HG03378 (cell line): ENCODE data around the gene ADGRD2.

Source experiments
- ATAC-seq: cut with Tn5 transposase; IDR thresholded peaks from one replicate; pipeline ENCODE4 v1.9.1; 2021; ENCODE audit warnings: mild to moderate bottlenecking, moderate library complexity; ENCODE audit not compliant: unreplicated experiment

The ADGRD2 gene

DNA sequence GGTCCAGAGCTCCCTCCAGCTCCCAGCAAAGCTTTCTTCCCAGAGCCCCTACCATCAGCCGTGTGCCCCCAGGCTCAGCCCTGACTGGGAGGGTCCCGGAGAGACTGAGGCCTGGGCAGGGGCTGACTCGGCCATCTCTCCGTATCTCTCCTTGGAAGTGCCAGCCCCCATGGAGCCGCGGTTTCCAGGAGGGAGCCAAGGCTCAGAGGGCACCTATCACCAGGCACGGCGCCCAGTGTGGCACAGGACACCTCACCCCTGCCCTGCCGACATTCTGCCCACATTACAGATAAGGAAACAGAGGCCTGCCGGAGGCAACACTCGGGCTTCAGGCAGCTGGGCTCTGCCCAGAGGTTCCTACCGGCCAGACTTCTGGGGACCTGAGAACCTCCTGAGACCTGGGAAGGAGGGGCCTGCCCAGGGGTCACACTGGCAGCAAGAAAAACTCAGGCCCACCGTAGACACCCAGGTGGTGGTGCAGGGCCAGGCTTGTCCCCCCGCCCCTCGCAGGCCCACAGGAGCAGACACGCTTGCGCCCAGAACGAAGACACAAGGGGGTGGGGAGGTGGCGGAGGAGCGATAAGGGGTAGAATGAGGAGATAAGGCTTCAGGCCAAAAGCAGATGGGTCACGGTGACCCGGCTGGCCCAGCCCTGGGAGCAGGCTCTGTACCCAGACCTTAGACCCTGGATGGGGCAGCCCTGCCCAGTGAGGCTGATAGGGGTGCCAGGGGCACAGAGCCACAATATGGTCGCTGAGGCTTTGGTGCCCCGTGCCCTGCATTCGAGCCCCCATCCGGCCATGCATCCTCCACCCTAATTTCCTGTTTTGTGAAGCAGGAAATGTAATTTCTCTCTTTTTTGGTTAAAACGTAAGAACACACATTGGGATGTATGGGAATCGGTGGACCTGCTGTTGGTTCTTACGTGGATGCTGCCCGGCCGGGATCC lies 45.1 kb downstream of the ADGRD2 start:
- ATAC-seq = no peak

GRCh38 chr9:124496075-124496449 lies 45.8 kb downstream of the ADGRD2 start:
- no peak for ATAC-seq

- ATAC-seq = no peak
These were observed 46.2 kb downstream of the ADGRD2 start for GRCh38 chr9:124496463-124496862.

- ATAC-seq = no peak
These were observed 47.2 kb downstream of the ADGRD2 start for GRCh38 chr9:124497441-124497840.

- ATAC-seq = no peak
These were observed 47.8 kb downstream of the ADGRD2 start for GRCh38 chr9:124498040-124498439.

- ATAC-seq = no peak
These were observed 48.4 kb downstream of the ADGRD2 start for GRCh38 chr9:124498499-124499146.

DNA sequence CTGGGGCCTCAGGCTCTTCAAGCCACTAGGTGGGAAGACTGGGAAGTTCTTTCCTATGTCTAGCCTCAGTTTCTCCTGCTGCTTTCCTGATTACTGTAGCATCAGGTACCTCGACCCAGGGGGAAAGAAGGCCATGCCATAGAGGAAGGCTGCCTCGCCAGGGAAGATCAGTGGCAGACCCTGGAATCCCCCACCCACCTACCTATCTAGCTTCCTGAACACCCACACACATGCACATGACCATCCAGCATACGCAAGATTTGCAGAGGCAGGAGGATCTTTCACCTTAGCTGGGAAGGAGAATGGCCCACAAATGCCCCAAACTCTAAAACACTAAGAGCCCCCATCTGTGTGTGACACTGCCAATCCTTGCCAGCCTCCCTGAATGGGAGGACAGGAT lies 49.0 kb downstream of the ADGRD2 start:
- no peak for ATAC-seq

DNA sequence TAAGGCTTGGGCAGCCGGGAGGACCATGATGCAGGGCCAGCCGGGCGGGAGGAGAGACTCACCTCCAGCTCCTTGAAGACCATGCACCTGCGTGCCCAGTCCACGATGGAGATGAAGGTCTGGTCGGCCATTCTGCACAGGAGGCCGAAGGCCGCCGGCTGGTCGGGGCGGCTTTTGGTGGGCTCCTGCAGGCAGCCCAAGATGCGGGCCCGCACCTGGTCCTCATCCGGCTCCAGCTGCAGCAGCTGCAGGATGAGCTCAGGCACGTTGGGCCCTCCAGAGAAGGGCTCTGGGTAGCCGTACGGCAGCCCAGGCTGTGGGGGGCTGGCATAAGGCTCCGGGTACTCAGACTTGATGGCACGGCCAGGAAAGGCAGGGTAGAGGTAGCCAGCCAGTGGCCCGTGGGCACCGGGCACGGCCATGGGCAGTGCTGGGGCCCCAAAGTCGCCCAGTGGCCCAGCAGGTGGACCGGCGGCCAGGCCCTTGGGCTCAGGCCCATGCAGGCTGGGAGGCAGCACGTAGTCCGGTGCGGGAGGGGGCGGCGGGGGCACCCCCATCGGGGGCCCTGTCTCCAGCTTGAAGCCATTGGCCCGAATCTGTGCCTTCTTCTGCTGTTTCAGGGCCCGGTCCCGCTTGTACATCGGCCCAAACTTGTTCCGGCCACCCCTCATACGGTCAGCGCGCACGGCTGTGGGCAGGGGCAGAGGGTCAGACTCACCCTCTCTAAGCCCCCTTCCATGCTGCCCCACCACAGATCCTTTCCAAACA lies 50.0 kb downstream of the ADGRD2 start:
- no peak for ATAC-seq

DNA sequence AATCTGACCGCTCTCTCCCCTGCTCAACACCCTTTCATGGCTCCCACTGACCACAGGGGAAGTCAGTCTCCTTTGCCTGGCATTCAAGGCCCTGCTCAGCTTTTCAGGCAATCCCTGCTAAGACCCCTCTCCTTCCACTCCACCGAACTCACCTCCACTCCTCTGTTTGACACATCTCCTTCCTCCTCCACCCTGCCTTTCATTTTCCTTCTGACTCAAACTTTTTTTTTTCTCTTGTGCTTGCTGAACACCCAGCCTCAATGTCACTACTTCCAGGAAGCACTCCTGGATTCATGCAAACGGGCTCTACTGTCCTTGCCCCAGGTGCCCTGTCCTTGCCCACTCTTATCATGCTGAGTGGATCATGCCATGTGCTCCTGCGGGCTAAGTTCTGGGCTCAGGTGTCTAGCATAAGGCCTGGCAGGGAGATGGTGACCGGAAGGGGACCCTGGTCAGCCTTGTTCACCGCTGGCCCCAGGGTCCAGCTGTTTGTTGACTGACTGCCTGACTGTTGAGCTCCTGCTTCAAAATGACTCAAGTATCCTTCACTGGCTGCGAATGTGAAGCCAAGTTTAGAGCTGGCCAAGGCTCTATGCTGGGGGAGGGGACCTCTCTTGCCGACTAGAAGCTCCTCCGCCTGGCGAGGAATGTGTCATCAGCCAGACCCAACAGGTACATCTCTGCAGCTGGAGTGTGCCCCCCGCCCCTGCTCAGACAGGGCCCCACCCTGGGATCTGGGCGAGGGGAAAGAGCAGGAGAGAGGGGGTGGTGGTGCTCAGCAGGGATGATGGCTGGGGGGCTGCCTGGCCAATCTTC lies 50.8 kb downstream of the ADGRD2 start:
- no peak for ATAC-seq

- no peak for ATAC-seq
These were observed 51.6 kb downstream of the ADGRD2 start for GRCh38 chr9:124501771-124502320.

DNA sequence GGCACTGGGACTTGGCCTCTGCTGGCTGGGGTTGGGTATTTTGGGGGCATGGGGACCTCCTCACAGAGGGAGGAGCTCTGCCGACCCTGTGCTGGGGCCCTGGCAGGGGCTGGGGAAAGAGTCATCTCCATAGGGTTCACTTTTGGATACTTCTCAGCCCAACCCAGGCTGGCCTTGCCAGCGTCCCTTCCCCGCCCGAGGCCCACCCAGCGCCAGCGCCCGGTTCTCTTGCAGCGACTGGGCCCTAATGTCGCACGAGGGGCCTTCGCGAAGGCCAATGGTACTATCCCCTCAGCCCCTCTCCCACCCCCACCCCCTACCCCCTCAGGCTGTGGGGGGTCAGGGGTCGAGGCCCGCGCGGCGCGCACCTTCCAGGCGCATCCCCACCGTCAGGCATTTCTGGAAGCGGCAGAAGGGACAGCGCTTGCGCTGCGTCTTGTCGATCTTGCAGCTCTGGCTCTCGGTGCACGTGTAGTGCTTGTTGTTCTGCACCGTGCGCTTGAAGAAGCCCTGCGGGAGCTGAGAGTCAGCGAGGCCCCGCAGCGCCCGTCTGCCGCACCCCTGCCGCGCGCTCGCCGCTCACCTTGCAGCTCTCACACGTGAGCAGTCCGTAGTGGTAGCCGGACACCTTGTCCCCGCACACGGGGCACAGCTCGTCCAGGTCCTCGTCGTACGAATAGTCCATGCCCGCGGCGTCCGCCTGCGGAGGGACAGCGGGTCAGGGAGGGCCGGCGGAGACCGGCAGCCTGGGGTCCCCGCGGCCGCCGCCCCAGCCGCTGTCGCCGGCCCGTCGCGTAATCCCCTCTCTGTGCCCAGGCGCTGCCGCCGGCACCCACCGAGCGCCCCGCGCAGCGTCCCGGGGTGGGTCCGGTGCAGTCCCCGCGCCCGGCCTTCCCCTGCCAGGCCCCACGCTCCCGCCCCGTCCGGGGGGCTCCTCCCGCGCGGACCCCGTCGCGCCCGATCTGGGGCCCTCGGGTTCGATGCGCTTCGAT lies 52.8 kb downstream of the ADGRD2 start:
- no peak for ATAC-seq

GRCh38 chr9:124503713-124504529 lies 53.7 kb downstream of the ADGRD2 start:
- ATAC-seq = no peak

DNA sequence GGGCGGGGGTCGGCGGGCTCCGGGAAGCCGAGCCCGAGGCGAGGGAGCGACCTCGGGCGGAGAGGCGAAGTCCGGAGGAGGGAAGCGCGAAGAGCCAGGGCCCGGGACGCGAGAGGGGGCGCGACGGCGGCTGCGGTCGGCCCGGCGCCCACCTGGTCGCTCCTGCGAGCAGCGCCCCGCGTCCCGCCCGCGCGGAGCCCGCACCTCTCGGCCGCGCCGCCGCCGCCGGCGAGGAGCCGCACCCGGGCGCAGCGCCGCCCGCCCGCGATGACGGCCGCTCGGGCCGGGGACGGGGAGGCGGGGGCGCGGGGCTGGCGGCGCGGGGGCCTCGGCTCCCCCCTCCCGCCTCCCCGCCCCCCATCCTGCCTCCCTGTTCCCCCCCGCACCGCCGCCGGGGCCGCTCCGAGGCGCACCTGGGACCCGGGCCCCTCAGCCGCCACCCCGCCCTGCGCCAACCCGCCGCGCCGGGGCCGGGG lies 54.3 kb downstream of the ADGRD2 start:
- ATAC-seq = no peak

GRCh38 chr9:124505006-124505900 lies 55.0 kb downstream of the ADGRD2 start:
- no peak for ATAC-seq

DNA sequence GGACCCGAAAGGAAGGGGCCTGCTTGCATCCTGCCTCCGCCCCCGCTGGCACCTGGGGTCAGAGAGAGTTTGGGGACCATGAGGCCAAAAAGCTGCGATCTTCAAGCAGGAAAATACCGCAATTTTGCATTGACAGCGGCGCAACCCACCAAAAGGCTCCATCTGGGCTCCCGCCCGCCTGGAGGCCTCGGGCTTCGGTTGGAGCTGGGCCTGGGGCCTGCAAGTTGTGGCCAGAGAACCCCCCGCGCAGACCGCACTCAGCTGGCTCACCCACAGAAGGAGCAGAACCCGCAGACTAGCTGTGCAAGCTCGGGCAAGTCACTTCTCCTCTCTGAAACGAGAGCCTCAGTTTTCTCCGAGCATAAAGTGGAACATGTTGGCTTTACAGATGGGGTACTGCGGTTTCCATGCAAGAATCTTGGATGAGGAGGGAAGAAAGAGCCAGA lies 55.7 kb downstream of the ADGRD2 start:
- ATAC-seq = no peak

DNA sequence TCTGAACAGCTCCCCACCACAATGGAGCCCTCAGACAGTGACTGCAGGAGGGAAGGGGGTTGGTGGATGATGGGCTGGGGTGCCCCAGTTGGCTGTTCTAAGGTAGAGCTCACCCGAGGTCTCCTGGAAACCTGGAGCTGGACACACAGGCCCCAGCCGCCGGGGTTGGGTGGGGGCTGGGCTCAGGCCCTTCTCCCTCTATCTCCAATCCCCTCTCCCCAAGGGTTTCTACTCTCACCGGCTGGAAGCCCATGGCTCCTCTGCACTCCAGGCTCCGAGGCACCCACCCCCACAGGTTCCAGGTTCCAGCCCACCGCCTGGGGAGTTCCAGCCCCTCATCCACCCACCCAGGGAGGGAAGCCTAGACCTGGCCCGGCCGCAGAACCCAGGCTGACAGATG lies 56.2 kb downstream of the ADGRD2 start:
- no peak for ATAC-seq
